A549 (cell line): Measurements from ENCODE around the gene NOS1AP. TPM values are rescaled to one million over a fixed set of nuclear protein-coding genes. Genes with fewer than 3 reads are reported as not detected.

Experiments used
- ATAC-seq, 2 experiments: fragments of 200-7000 bp in 1 of 2; fragments of >200 bp in 1 of 2; cut with Nextera tagmentation in 1 of 2; cut with Tn5 transposase in 1 of 2; 3 replicates each; pipeline versions ENCODE4 v1.8.0 to v1.9.1; 2018 to 2020; ENCODE audit warnings: mild to moderate bottlenecking in 1 of 2, moderate library complexity in 1 of 2
- CTCF ChIA-PET: fragments of 300-600 bp; sonication (Branson Sonifier 250); formaldehyde crosslinking; extraction: SDS; loops from one replicate; lab custom pipeline; 2021; ENCODE audit warnings: antibody characterized with exemption, inconsistent platforms; lab: Yijun Ruan, JAX
- POLR2A ChIA-PET: fragments of 350-600 bp; formaldehyde crosslinking; extraction: SDS; loops from one replicate; lab custom pipeline; 2021; ENCODE audit warnings: antibody characterized with exemption, inconsistent platforms; lab: Yijun Ruan, JAX
- DNase-seq, 2 experiments: peaks; one replicate each; pipeline versions ENCODE4 v3.0.0 to v3.0.0-alpha.2; 2011 to 2016; ENCODE audit warnings: low read depth in 1 of 2, low spot score in 1 of 2
- FAIRE-seq: peaks from 2 replicates; lab custom pipeline; 2011; peaks lifted over from hg19 to GRCh38; lab: Jason Lieb, UNC
- H3K27ac ChIP-seq, 2 experiments: fragments of >200 bp; sonication (Bioruptor Twin); formaldehyde crosslinking; 3 replicates each; pipeline ENCODE4 v1.5.1; 2016 to 2017
- H3K4me1 ChIP-seq: fragments of >200 bp; sonication (Bioruptor Twin); formaldehyde crosslinking; 3 replicates; pipeline ENCODE4 v1.6.1; 2016
- H3K4me2 ChIP-seq: fragments of >200 bp; sonication (Bioruptor Twin); formaldehyde crosslinking; 3 replicates; pipeline ENCODE4 v1.6.1; 2016
- H3K4me3 ChIP-seq: fragments of >200 bp; sonication (Bioruptor Twin); formaldehyde crosslinking; 3 replicates; pipeline ENCODE4 v1.5.1; 2016
- H3K9me3 ChIP-seq: fragments of >200 bp; sonication (Bioruptor Twin); formaldehyde crosslinking; 3 replicates; pipeline ENCODE4 v1.6.1; 2016
- BHLHE40 ChIP-seq: IDR thresholded peaks from 2 replicates; pipeline ENCODE4 v1.6.1; 2012; ENCODE audit warnings: low read depth, low read length, inconsistent platforms
- ESRRA ChIP-seq: fragments of 150-350 bp; IDR thresholded peaks from 2 replicates; pipeline ENCODE4 v1.6.1; 2014; ENCODE audit warnings: mild to moderate bottlenecking, low read length, borderline replicate concordance
- FOSB ChIP-seq: fragments of 250-450 bp; sonication (Bioruptor Pico); IDR thresholded peaks from 2 replicates; pipeline ENCODE4 v1.5.0; 2020; ENCODE audit warnings: mild to moderate bottlenecking, moderate library complexity
- FOXS1 ChIP-seq: fragments of 250-450 bp; sonication (Bioruptor Pico); IDR thresholded peaks from 2 replicates; pipeline ENCODE4 v1.5.0; 2020; ENCODE audit warnings: mild to moderate bottlenecking, moderate library complexity
- HDAC2 ChIP-seq: fragments of 200-600 bp; sonication (generic); IDR thresholded peaks from 2 replicates; pipeline ENCODE4 v1.6.1; 2016
- HOXB13 ChIP-seq: fragments of 250-450 bp; sonication (Bioruptor Pico); IDR thresholded peaks from 2 replicates; pipeline ENCODE4 v1.5.0; 2020; ENCODE audit warnings: low read depth, mild to moderate bottlenecking, moderate library complexity
- MYC ChIP-seq: IDR thresholded peaks from 2 replicates; pipeline ENCODE4 v1.6.1; 2012; ENCODE audit warnings: mild to moderate bottlenecking, inconsistent platforms, low read length, improper control_type of control experiment, borderline replicate concordance
- NFE2L2 ChIP-seq: fragments of 150-350 bp; conservative IDR thresholded peaks from 2 replicates; pipeline ENCODE4 v1.6.1; 2014; ENCODE audit warnings: low read length
- PHF8 ChIP-seq: fragments of 200-600 bp; sonication (generic); IDR thresholded peaks from 2 replicates; pipeline ENCODE4 v1.6.1; 2016; ENCODE audit warnings: low read depth, mild to moderate bottlenecking, antibody characterized with exemption, moderate library complexity, borderline replicate concordance
- POLR2AphosphoS2 ChIP-seq: conservative IDR thresholded peaks from 2 replicates; pipeline ENCODE4 v1.6.1; 2012; ENCODE audit warnings: low read length, improper control_type of control experiment, inconsistent platforms
- RAD21 ChIP-seq, 2 experiments: fragments of >200 bp in 1 of 2; sonication (Bioruptor Twin) in 1 of 2; formaldehyde crosslinking in 1 of 2; IDR thresholded peaks in 1 of 2; conservative IDR thresholded peaks in 1 of 2; 2 replicates in 1 of 2; 3 replicates in 1 of 2; pipeline ENCODE4 v1.6.1; 2012 to 2018; ENCODE audit warnings: inconsistent platforms in 1 of 2
- RARB ChIP-seq: fragments of 250-450 bp; sonication (Bioruptor Pico); IDR thresholded peaks from 2 replicates; pipeline ENCODE4 v1.8.0; 2021; ENCODE audit warnings: mild to moderate bottlenecking, moderate library complexity
- RFX5 ChIP-seq: fragments of 450-650 bp; IDR thresholded peaks from 2 replicates; pipeline ENCODE4 v1.7.1; 2014; ENCODE audit warnings: antibody characterized with exemption, mild to moderate bottlenecking, moderate library complexity
- SREBF2 ChIP-seq: fragments of 450-650 bp; IDR thresholded peaks from 2 replicates; pipeline ENCODE4 v1.6.1; 2014; ENCODE audit warnings: mild to moderate bottlenecking, moderate library complexity
- TFCP2L1 ChIP-seq: fragments of 250-450 bp; sonication (Bioruptor Pico); IDR thresholded peaks from 2 replicates; pipeline ENCODE4 v1.5.0; 2021; ENCODE audit warnings: mild to moderate bottlenecking
- TP53 ChIP-seq: fragments of 250-450 bp; sonication (Bioruptor Pico); IDR thresholded peaks from 2 replicates; pipeline ENCODE4 v1.5.0; 2021; ENCODE audit warnings: mild to moderate bottlenecking, moderate library complexity
- ZC3H11A ChIP-seq: fragments of 450-650 bp; IDR thresholded peaks from 2 replicates; pipeline ENCODE4 v1.6.1; 2014; ENCODE audit warnings: antibody characterized with exemption, mild to moderate bottlenecking
- ZSCAN20 ChIP-seq: fragments of 250-450 bp; sonication (Bioruptor Pico); IDR thresholded peaks from 2 replicates; pipeline ENCODE4 v1.8.0; 2022; ENCODE audit warnings: mild to moderate bottlenecking, moderate library complexity
- WGBS: methylation state at CpG from one replicate; pipeline ENCODE4 v1.1.6; 2017; ENCODE audit errors: missing lambda C conversion rate; 5-methylcytosine and 5-hydroxymethylcytosine counted together
- polyA plus RNA-seq, 4 experiments: library from polyadenylated mRNA; depleted of rRNA in 3 of 4; stranded (reverse); fragments of >200 nt; fragmentation: RNase III in 1 of 4; extraction: RNeasy Plus Mini Kit Qiagen cat#74134 plus additional on column Dnase treatment in 1 of 4; gene quantifications; 2 replicates in 3 of 4; 3 replicates in 1 of 4; pipeline ENCODE4 v1.2.3, GENCODE V29; 2011 to 2017
- TF ChIP-seq, protein P1 (sequence below): IDR thresholded peaks from 2 replicates; pipeline ENCODE4 v1.6.1; 2012; ENCODE audit warnings: low read depth, borderline replicate concordance
- TF ChIP-seq, protein P2 (sequence below): fragments of 250-450 bp; sonication (Bioruptor Pico); IDR thresholded peaks from 2 replicates; pipeline ENCODE4 v1.5.0; 2020; ENCODE audit warnings: low read depth, mild to moderate bottlenecking, moderate library complexity
- TF ChIP-seq, protein P3 (sequence below): fragments of 250-450 bp; sonication (Bioruptor Pico); IDR thresholded peaks from 2 replicates; pipeline ENCODE4 v1.5.0; 2021; ENCODE audit warnings: mild to moderate bottlenecking, moderate library complexity, borderline replicate concordance
- TF ChIP-seq, protein P4 (sequence below): fragments of >200 bp; sonication (Bioruptor Twin); formaldehyde crosslinking; IDR thresholded peaks from 3 replicates; pipeline ENCODE4 v1.6.1; 2016
- TF ChIP-seq, protein P5 (sequence below): fragments of 450-650 bp; IDR thresholded peaks from 2 replicates; pipeline ENCODE4 v1.6.1; 2014; ENCODE audit warnings: antibody characterized with exemption

Gene NOS1AP
- polyA plus RNA-seq, 2 of the 4 experiments (the other 2 are of a cell fraction) = 0.17 to 0.25 TPM

DNA sequence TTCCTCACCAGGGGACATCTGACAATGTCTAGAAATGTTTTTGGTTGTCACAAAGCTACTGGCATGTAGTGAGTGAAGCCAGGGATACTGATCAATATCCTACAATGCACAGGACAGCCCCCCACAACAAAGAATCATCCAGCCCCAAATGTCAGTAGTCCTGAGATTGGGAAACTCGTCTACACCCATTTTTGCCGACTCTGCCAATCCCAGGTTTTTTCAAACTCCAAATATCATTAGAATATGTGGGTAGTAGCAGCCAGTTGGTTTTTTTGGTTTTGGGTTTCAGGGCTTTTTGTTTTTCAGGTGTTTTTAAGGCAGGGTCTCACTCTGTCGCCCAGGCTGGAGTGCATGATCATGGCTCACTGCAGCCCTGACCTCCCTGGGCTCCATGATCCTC is 301.2 kb downstream of the NOS1AP start:
- WGBS = 48% methylated on average over 3 of the region's 3 CpGs
- CTCF ChIA-PET = interaction anchor here (0.6 to 1.0 kb wide), 2 partner anchors 21 to 280 kb away, joined by 3 to 4 read pairs; no protein-coding TSS in a partner anchor
- DNase-seq (no peak), ATAC-seq (no peak), FAIRE-seq (no peak)
- no peak overlapping the region for H3K4me2 ChIP-seq
- peaks cover 10% of the 10 kb centered on the region; the same call in 1 of the 3 replicates for H3K4me1 ChIP-seq
- no peaks in the 10 kb centered on the region for H3K9me3 ChIP-seq
- TF ChIP-seq BHLHE40 = no peak
- TF ChIP-seq FOSB (CRISPR knock-in tag) = no peak
- TF ChIP-seq RAD21 (conservative IDR thresholded peaks at IDR 0.05 in 1 of 2, IDR thresholded peaks at IDR 0.05 in 1 of 2) = no peak
- TF ChIP-seq MYC = no peak
- TF ChIP-seq, protein P1, sequence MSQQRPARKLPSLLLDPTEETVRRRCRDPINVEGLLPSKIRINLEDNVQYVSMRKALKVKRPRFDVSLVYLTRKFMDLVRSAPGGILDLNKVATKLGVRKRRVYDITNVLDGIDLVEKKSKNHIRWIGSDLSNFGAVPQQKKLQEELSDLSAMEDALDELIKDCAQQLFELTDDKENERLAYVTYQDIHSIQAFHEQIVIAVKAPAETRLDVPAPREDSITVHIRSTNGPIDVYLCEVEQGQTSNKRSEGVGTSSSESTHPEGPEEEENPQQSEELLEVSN = no peak
- TF ChIP-seq, protein P2, sequence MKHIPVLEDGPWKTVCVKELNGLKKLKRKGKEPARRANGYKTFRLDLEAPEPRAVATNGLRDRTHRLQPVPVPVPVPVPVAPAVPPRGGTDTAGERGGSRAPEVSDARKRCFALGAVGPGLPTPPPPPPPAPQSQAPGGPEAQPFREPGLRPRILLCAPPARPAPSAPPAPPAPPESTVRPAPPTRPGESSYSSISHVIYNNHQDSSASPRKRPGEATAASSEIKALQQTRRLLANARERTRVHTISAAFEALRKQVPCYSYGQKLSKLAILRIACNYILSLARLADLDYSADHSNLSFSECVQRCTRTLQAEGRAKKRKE (CRISPR knock-in tag) = no peak
- no peak for TF ChIP-seq ZSCAN20 (CRISPR knock-in tag)
- TF ChIP-seq NFE2L2 = no peak
- no peak for TF ChIP-seq RARB (CRISPR knock-in tag)
- TF ChIP-seq, protein P3, sequence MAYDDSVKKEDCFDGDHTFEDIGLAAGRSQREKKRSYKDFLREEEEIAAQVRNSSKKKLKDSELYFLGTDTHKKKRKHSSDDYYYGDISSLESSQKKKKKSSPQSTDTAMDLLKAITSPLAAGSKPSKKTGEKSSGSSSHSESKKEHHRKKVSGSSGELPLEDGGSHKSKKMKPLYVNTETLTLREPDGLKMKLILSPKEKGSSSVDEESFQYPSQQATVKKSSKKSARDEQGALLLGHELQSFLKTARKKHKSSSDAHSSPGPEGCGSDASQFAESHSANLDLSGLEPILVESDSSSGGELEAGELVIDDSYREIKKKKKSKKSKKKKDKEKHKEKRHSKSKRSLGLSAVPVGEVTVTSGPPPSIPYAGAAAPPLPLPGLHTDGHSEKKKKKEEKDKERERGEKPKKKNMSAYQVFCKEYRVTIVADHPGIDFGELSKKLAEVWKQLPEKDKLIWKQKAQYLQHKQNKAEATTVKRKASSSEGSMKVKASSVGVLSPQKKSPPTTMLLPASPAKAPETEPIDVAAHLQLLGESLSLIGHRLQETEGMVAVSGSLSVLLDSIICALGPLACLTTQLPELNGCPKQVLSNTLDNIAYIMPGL (CRISPR knock-in tag) = no peak
- TF ChIP-seq POLR2AphosphoS2 = no peak
- TF ChIP-seq PHF8 = no peak
- TF ChIP-seq ZC3H11A = no peak
- TF ChIP-seq, protein P4, sequence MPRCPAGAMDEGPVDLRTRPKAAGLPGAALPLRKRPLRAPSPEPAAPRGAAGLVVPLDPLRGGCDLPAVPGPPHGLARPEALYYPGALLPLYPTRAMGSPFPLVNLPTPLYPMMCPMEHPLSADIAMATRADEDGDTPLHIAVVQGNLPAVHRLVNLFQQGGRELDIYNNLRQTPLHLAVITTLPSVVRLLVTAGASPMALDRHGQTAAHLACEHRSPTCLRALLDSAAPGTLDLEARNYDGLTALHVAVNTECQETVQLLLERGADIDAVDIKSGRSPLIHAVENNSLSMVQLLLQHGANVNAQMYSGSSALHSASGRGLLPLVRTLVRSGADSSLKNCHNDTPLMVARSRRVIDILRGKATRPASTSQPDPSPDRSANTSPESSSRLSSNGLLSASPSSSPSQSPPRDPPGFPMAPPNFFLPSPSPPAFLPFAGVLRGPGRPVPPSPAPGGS = no peak
- TF ChIP-seq ESRRA = no peak
- POLR2A ChIA-PET = no interaction called here
- no peak overlapping the region for H3K4me3 ChIP-seq
- no peak overlapping the region for H3K27ac ChIP-seq

DNA sequence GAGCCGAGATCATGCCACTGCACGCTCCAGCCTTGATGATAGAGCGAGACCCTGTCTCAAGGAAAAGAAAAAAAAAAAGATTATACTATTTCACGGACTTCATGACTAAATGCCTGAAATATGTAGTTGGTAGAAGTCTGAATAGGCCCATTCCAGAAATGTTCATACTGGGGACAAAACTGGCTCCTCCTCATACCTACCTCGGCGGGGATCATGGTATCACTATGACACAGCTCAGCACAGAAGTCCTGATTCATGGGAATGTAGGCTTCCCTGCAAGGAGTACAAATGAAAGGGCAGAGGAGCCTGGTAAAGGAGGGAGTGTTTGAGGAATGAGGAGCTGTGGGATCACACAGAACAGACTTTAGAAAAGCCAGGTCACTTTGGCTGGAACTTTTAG is 302.1 kb downstream of the NOS1AP start:
- ATAC-seq (no peak), DNase-seq (no peak), FAIRE-seq (no peak)
- Histone ChIP-seq H3K4me3 (no peak overlapping the region), H3K4me1 (peaks cover 10% of the 10 kb centered on the region; the same call in 1 of the 3 replicates), H3K27ac (no peak overlapping the region), H3K9me3 (no peaks in the 10 kb centered on the region), H3K4me2 (no peak overlapping the region)
- 71% methylated on average over 6 of the region's 6 CpGs for WGBS
- POLR2A ChIA-PET = no interaction called here
- CTCF ChIA-PET = no interaction called here
- TF ChIP-seq TP53 (CRISPR knock-in tag) = no peak
- TF ChIP-seq FOXS1 (CRISPR knock-in tag) = no peak
- no peak for TF ChIP-seq SREBF2
- TF ChIP-seq RFX5 = no peak
- TF ChIP-seq HOXB13 = no peak
- no peak for TF ChIP-seq TFCP2L1
- TF ChIP-seq HDAC2 = no peak
- TF ChIP-seq RARB (CRISPR knock-in tag) = no peak
- TF ChIP-seq, protein P5, sequence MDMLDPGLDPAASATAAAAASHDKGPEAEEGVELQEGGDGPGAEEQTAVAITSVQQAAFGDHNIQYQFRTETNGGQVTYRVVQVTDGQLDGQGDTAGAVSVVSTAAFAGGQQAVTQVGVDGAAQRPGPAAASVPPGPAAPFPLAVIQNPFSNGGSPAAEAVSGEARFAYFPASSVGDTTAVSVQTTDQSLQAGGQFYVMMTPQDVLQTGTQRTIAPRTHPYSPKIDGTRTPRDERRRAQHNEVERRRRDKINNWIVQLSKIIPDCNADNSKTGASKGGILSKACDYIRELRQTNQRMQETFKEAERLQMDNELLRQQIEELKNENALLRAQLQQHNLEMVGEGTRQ = no peak
- TF ChIP-seq MYC = no peak
- no peak for TF ChIP-seq NFE2L2
